Calu3 (cell line): ENCODE data around the gene CHN1. TPM values are rescaled to one million over a fixed set of nuclear protein-coding genes. Genes with fewer than 3 reads are reported as not detected.
A peak's percentile ranks its signal among the peaks of the same experiment; 100 is the strongest.

Source experiments
- BruUV-seq: library from RNA; stranded (reverse); fragments of 400-500 nt; replicated peaks from 2 replicates; lab custom pipeline; 2021; lab: Mats Ljungman, UMichigan
- CTCF ChIA-PET: fragments of 300-600 bp; sonication (Branson Sonifier 250); formaldehyde crosslinking; loops from one replicate; lab custom pipeline; 2022; ENCODE audit warnings: antibody characterized with exemption; lab: Charles Lee
- DNase-seq: peaks from one replicate; pipeline ENCODE4 v3.0.0; 2022
- H3K27ac Mint-ChIP-seq: one replicate; pipeline ENCODE4 v1.8.0; 2022; ENCODE audit warnings: mixed read lengths; ENCODE audit not compliant: unreplicated experiment
- H3K27me3 Mint-ChIP-seq: one replicate; pipeline ENCODE4 v1.8.0; 2022; ENCODE audit warnings: mixed read lengths; ENCODE audit not compliant: unreplicated experiment
- H3K36me3 Mint-ChIP-seq: one replicate; pipeline ENCODE4 v1.8.0; 2022; ENCODE audit warnings: mild to moderate bottlenecking, moderate library complexity, mixed read lengths; ENCODE audit not compliant: insufficient read depth, unreplicated experiment
- H3K4me1 Mint-ChIP-seq: one replicate; pipeline ENCODE4 v1.8.0; 2022; ENCODE audit warnings: mild to moderate bottlenecking, low read depth, mixed read lengths; ENCODE audit not compliant: unreplicated experiment
- H3K4me3 Mint-ChIP-seq: one replicate; pipeline ENCODE4 v1.8.0; 2022; ENCODE audit warnings: mild to moderate bottlenecking, low read depth, moderate library complexity, mixed read lengths; ENCODE audit not compliant: unreplicated experiment
- H3K9me3 Mint-ChIP-seq: one replicate; pipeline ENCODE4 v1.8.0; 2022; ENCODE audit warnings: low read depth, mixed read lengths; ENCODE audit not compliant: unreplicated experiment
- intact Hi-C: fragments of 100-400 bp; cut with micrococcal nuclease; formaldehyde crosslinking; loops from one replicate; pipeline ENCODE4 v1.10.0; 2022; ENCODE audit not compliant: unreplicated experiment
- total RNA-seq: library from RNA; stranded (reverse); gene quantifications from 2 replicates; pipeline ENCODE4 v1.2.3, GENCODE V29; 2022
- TF ChIP-seq, protein P1 (sequence below): fragments of 200-600 bp; IDR thresholded peaks from one replicate; pipeline ENCODE4 v1.8.0; 2022; ENCODE audit warnings: antibody characterized with exemption; ENCODE audit not compliant: unreplicated experiment

The CHN1 gene
- total RNA-seq, 1 experiment from 2014 or later, result 2.4 TPM

DNA sequence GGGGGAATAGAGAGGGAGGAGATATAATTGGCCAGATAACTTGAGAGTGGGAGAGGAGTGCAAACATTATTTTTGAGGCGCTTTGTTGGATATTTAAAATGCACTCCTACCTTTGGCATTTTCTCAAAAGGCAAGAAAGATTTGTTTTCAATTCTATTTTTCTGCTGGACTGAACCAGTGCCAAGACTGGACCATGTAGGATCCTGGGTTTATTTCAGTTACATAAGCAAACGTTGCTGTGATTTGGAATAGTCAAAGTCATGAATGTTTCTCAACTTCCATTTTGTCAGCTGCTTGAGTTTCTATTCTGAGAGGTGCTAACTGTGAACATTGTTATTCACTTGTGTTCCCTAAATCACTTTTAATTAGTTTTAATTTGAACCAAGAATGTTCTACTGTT is 232.0 kb downstream of the CHN1 start:
- no peak overlapping the region for H3K4me3 Mint-ChIP-seq
- H3K4me1 Mint-ChIP-seq, result no peaks in the 10 kb centered on the region
- CTCF ChIA-PET, result interaction anchor here (0.6 kb wide), 1 partner anchor 130 kb away, joined by 3 read pairs; no protein-coding TSS in a partner anchor
- intact Hi-C loops, result no loop called here
- TF ChIP-seq, protein P1, sequence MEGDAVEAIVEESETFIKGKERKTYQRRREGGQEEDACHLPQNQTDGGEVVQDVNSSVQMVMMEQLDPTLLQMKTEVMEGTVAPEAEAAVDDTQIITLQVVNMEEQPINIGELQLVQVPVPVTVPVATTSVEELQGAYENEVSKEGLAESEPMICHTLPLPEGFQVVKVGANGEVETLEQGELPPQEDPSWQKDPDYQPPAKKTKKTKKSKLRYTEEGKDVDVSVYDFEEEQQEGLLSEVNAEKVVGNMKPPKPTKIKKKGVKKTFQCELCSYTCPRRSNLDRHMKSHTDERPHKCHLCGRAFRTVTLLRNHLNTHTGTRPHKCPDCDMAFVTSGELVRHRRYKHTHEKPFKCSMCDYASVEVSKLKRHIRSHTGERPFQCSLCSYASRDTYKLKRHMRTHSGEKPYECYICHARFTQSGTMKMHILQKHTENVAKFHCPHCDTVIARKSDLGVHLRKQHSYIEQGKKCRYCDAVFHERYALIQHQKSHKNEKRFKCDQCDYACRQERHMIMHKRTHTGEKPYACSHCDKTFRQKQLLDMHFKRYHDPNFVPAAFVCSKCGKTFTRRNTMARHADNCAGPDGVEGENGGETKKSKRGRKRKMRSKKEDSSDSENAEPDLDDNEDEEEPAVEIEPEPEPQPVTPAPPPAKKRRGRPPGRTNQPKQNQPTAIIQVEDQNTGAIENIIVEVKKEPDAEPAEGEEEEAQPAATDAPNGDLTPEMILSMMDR, result no peak
- DNase-seq, result no peak
- H3K36me3 Mint-ChIP-seq, result no peaks in the 10 kb centered on the region
- no TSS peak for BruUV-seq
- no peaks in the 10 kb centered on the region for H3K27me3 Mint-ChIP-seq
- H3K27ac Mint-ChIP-seq, result no peak overlapping the region
- H3K9me3 Mint-ChIP-seq, result no peaks in the 10 kb centered on the region

DNA sequence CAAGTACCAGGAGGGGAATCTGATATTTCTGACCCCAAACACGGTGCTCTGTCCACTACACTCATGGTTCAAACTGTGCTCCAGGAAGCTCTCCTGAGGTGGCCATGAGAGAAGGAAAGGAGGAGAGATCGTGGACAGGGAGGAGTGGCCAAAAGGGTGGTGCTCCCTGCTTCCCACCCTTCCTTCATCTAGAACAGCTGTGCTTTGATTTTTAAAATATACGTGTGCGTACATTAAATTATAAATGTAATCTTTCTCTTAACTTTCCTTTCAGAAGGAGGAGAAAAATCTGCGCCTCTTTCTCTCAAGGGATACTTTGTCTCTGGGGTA is 232.7 kb downstream of the CHN1 start:
- intact Hi-C loops, result no loop called here
- no peaks in the 10 kb centered on the region for H3K4me1 Mint-ChIP-seq
- BruUV-seq, result no TSS peak
- DNase-seq, result no peak
- H3K27ac Mint-ChIP-seq, result no peak overlapping the region
- H3K4me3 Mint-ChIP-seq, result no peak overlapping the region
- H3K36me3 Mint-ChIP-seq, result no peaks in the 10 kb centered on the region
- H3K9me3 Mint-ChIP-seq, result no peaks in the 10 kb centered on the region
- no peaks in the 10 kb centered on the region for H3K27me3 Mint-ChIP-seq
- CTCF ChIA-PET, result interaction anchor here (0.6 to 2.8 kb wide), 7 partner anchors 10 to 235 kb away, joined by 3 to 23 read pairs (median 11); no protein-coding TSS in a partner anchor
- TF ChIP-seq, protein P1, result no peak

DNA sequence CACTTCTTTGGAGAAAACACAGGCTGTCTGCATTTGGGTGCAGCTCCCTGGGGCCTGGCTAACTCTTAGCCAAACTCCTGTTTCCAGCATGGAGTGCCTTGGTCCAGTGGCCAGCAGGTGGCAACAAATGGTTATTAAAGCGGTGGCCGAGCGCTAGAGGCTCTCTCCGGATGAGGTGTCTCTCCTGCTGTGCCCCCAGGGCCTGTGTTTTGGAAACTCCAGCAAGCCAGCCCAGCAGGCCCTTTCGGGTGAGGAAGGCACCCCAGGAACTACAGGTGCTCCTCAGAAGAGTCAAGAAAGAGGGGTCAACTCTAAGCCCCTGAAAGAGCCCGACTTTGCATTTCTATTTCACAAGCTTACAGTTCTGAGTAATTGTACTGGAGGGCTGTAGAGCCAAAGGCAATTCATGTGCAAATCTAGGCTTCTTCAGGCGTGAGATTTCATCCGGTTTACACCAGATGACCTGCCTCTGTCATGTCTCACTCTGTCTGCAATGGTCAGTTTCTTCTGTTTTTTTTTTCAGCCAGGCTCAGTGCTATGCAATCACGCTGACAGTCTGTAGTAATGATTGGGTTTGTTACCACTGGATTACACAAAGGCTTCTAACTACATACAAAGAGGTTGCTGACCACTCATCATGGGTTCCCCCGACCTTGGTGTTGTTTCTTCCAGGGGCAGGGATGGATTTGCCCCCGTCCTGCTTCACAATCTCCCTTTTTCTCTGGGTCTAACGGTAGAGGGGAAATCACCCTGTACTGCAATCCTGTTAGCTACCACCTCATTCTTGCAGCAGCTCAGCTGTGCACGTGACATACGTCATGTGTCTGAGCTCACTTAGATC is 233.3 kb downstream of the CHN1 start:
- H3K27me3 Mint-ChIP-seq, result no peaks in the 10 kb centered on the region
- CTCF ChIA-PET, result interaction anchor here (0.6 to 2.8 kb wide), 14 partner anchors 9 to 236 kb away, joined by 3 to 23 read pairs (median 4); no protein-coding TSS in a partner anchor
- H3K4me3 Mint-ChIP-seq, result no peak overlapping the region
- DNase-seq, result peak; percentile 77
- TF ChIP-seq, protein P1, result peak; percentile 65
- intact Hi-C loops, result loop anchor here (1.0 kb wide), 1 partner anchor 213 kb away; no protein-coding TSS in a partner anchor
- no peaks in the 10 kb centered on the region for H3K4me1 Mint-ChIP-seq
- H3K9me3 Mint-ChIP-seq, result no peaks in the 10 kb centered on the region
- no peaks in the 10 kb centered on the region for H3K36me3 Mint-ChIP-seq
- BruUV-seq, result no TSS peak
- H3K27ac Mint-ChIP-seq, result no peak overlapping the region

DNA sequence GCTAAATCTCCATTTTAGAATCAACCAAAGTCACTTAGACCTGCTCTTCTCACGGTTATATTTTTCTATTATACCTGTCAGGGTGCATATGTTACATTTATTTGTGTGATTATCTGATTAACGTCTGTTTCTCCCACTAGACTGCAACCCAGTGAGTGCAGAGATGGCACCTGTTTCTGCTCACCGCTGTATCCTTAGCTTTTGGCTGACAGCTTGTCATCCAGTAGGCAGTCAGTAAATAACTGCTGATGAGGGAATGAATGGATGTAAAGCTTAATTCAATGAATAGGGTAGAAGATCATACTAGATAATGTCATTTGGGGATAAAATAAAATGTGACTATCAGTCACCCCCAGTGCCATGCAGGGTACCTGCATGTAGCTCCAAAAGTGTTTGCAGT is 234.0 kb downstream of the CHN1 start:
- intact Hi-C loops, result loop anchor here (1.0 kb wide), 1 partner anchor 214 kb away; no protein-coding TSS in a partner anchor
- TF ChIP-seq, protein P1, result no peak

More for the DNA sequence above, 234.0 kb downstream of the CHN1 start:
- no peak for DNase-seq
- Mint-ChIP-seq H3K36me3 (no peaks in the 10 kb centered on the region), H3K27me3 (no peaks in the 10 kb centered on the region), H3K27ac (no peak overlapping the region), H3K4me3 (no peak overlapping the region), H3K4me1 (no peaks in the 10 kb centered on the region), H3K9me3 (no peaks in the 10 kb centered on the region)
- no TSS peak for BruUV-seq
- CTCF ChIA-PET, result interaction anchor here (0.6 to 2.8 kb wide), 12 partner anchors 8 to 219 kb away, joined by 3 to 23 read pairs (median 6); no protein-coding TSS in a partner anchor
